Measurements from ENCODE around the gene CCDC201. TPM values are rescaled to one million over a fixed set of nuclear protein-coding genes. Genes with fewer than 3 reads are reported as not detected.

The CCDC201 gene
- total RNA-seq, 4 donors from 2014 or later: not detected

DNA sequence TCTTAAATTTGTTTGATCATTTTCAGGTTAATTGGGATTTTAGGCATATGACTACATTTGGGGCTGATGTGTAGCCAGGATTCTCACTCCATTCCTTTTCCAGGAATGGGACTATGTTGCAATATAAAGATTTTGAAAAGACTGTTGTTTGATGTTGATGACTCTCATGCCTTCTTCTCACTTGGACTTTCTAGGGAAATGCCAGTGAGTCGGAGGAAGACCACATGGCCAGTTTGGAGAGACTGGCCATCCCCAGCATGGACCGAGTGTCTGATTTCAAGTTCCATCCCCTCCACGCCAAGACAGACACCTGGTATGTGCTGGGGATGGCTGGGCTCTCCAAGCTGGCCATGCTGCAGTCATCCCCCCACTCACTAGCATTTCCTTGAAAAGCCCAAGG is 42.7 kb upstream of the CCDC201 start:
- no peak overlapping the region for H3K4me3 ChIP-seq
- H3K27me3 ChIP-seq: peaks cover 62% of the 10 kb centered on the region
- H3K4me1 ChIP-seq: peaks cover 0 to 29% (median 8%) of the 10 kb centered on the region in 3 donors
- H3K27ac ChIP-seq: no peak overlapping the region
- H3K9me3 ChIP-seq: no peaks in the 10 kb centered on the region
- TF ChIP-seq POLR2A (IDR thresholded peaks at IDR 0.05): no peak
- ATAC-seq: no peak
- peaks cover 0 to 6% of the 10 kb centered on the region in 2 donors for H3K36me3 ChIP-seq
- WGBS, 2 donors (ENCODE audit: low coverage in 1 of 2): 60 to 87% methylated on average over 1 to 3 of the region's 3 CpGs

DNA sequence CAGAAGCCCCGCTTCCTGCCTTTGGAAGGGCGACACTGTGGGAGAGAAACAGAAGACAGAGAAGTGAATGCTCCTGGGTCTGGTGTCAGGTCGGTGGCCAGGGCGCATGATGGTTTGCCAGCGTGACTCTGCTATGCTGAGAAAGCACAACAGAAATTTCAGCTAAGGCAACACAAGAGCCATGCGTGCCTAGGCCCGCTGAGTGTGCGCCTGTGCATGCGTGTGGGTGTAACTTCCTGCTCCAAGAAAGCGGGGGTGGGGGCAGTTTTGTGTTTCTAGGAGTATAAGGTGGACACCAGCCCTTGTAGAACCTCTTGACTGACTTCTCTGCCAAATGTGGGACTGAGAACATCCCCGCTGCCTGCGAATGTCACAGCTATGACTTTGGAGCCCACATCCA is 42.0 kb upstream of the CCDC201 start:
- Histone ChIP-seq H3K9me3 (no peaks in the 10 kb centered on the region), H3K4me1 (peaks cover 0 to 23% (median 2%) of the 10 kb centered on the region in 3 donors), H3K27me3 (peaks cover 55% of the 10 kb centered on the region), H3K4me3 (no peak overlapping the region), H3K27ac (no peak overlapping the region), H3K36me3 (peaks cover 0 to 6% of the 10 kb centered on the region in 2 donors)
- WGBS, 2 donors (ENCODE audit: low coverage in 1 of 2): 93% methylated on average over 3 of the region's 12 CpGs; no CpG with 5 or more reads in 1 of the 2 donors
- no peak for ATAC-seq
- TF ChIP-seq, protein P1, sequence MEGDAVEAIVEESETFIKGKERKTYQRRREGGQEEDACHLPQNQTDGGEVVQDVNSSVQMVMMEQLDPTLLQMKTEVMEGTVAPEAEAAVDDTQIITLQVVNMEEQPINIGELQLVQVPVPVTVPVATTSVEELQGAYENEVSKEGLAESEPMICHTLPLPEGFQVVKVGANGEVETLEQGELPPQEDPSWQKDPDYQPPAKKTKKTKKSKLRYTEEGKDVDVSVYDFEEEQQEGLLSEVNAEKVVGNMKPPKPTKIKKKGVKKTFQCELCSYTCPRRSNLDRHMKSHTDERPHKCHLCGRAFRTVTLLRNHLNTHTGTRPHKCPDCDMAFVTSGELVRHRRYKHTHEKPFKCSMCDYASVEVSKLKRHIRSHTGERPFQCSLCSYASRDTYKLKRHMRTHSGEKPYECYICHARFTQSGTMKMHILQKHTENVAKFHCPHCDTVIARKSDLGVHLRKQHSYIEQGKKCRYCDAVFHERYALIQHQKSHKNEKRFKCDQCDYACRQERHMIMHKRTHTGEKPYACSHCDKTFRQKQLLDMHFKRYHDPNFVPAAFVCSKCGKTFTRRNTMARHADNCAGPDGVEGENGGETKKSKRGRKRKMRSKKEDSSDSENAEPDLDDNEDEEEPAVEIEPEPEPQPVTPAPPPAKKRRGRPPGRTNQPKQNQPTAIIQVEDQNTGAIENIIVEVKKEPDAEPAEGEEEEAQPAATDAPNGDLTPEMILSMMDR (IDR thresholded peaks at IDR 0.05): no peak
- TF ChIP-seq POLR2AphosphoS5 (IDR thresholded peaks at IDR 0.05): no peak
- TF ChIP-seq POLR2A (IDR thresholded peaks at IDR 0.05): no peak
- TF ChIP-seq EP300 (IDR thresholded peaks at IDR 0.05): no peak

DNA sequence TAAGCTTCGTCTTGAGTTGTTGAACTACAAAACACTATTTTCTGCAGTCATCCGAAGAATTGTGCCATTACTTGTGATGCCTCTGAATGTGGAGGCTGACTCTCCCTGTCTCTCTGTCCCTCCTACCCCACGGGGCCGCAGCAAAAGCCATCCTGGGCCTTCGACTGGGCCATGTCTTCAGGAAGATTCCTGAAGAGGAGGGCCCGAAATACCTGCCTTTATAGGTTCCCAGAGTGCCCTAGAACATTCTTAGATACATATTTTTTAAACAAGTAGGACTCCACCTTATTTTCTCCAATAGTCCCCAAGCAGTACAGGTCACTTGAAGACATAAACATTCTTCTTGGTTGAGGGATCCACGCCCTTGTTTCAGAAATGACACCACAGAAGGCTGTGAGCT is 40.1 kb upstream of the CCDC201 start:
- Histone ChIP-seq H3K27ac (no peak overlapping the region), H3K27me3 (peaks cover 36% of the 10 kb centered on the region), H3K36me3 (peaks cover 0 to 6% of the 10 kb centered on the region in 2 donors), H3K9me3 (no peaks in the 10 kb centered on the region), H3K4me3 (no peak overlapping the region), H3K4me1 (peaks cover 0 to 6% (median 0%) of the 10 kb centered on the region in 3 donors)
- no peak for ATAC-seq
- 88 to 96% methylated on average over 5 to 7 of the region's 7 CpGs for WGBS, 2 donors (ENCODE audit: low coverage in 1 of 2)
- TF ChIP-seq POLR2A (IDR thresholded peaks at IDR 0.05): no peak
- TF ChIP-seq, protein P1 (IDR thresholded peaks at IDR 0.05): no peak

DNA sequence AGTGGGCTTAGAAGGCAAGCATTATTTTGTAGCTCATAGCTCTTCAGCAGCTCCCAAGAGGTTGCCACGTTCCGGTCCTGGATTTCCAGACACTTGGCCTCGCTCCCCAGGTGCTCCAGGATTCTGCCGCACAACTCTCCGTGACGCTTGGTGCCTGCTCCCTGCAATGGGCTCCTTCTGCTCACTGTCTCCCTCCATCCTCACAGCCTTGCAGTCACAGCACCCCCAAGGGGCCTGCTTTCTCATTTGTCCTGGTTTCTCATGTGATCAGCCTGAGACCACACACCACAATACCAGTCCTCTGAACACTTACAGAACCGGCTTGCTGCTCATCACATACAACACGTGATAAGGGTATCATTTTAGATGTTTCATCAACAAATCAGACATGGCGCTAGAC is 38.4 kb upstream of the CCDC201 start:
- TF ChIP-seq, protein P1 (IDR thresholded peaks at IDR 0.05): no peak
- TF ChIP-seq POLR2A (IDR thresholded peaks at IDR 0.05) (no peak), EP300 (IDR thresholded peaks at IDR 0.05) (no peak), POLR2AphosphoS5 (IDR thresholded peaks at IDR 0.05) (no peak)
- 77 to 81% methylated on average over 8 of the region's 9 CpGs for WGBS, 2 donors (ENCODE audit: low coverage in 1 of 2)
- H3K4me1 ChIP-seq: no peaks in the 10 kb centered on the region
- H3K27me3 ChIP-seq: peaks cover 21% of the 10 kb centered on the region
- H3K4me3 ChIP-seq: no peak overlapping the region
- H3K36me3 ChIP-seq: peaks cover 0 to 6% of the 10 kb centered on the region in 2 donors
- ATAC-seq: no peak
- H3K27ac ChIP-seq: no peak overlapping the region
- no peaks in the 10 kb centered on the region for H3K9me3 ChIP-seq

DNA sequence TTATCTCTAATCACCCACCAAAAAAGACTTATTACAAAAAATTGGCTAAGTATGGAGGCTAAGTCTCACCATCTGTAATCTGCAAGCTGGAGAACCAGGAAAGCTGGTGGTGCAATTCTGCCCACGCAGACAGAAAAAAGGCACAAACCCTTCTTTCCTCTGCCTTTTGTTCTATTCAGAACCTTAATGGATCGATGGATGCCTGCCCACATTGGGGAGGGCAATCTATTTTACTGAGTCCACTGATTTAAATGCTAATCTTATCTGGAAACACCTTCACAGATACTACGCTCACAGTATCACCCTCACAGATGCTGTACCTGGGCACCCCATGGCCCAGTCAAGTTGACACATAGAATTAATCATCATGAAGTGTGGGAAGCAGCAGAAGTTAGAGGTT is 38.0 kb upstream of the CCDC201 start:
- Histone ChIP-seq H3K36me3 (peaks cover 0 to 6% of the 10 kb centered on the region in 2 donors), H3K9me3 (no peaks in the 10 kb centered on the region), H3K4me3 (no peak overlapping the region), H3K27me3 (peaks cover 16% of the 10 kb centered on the region), H3K4me1 (no peaks in the 10 kb centered on the region), H3K27ac (no peak overlapping the region)
- TF ChIP-seq POLR2A (IDR thresholded peaks at IDR 0.05) (no peak), EP300 (IDR thresholded peaks at IDR 0.05) (no peak), POLR2AphosphoS5 (IDR thresholded peaks at IDR 0.05) (no peak)
- TF ChIP-seq, protein P1 (IDR thresholded peaks at IDR 0.05): no peak
- no peak for ATAC-seq
- 100% methylated on average over 1 to 3 of the region's 3 CpGs for WGBS, 2 donors (ENCODE audit: low coverage in 1 of 2)
